Effector CD8-positive, alpha-beta T cell (primary cell): Measurements from ENCODE around the gene PRRX1.

ENCODE experiments used
- DNase-seq: peaks from one replicate; lab custom pipeline; 2025; lab: John Stamatoyannopoulos, UW

The PRRX1 gene

GRCh38 chr1:170723518-170723917, 59.6 kb downstream of the PRRX1 start:
- no peak for DNase-seq

DNA sequence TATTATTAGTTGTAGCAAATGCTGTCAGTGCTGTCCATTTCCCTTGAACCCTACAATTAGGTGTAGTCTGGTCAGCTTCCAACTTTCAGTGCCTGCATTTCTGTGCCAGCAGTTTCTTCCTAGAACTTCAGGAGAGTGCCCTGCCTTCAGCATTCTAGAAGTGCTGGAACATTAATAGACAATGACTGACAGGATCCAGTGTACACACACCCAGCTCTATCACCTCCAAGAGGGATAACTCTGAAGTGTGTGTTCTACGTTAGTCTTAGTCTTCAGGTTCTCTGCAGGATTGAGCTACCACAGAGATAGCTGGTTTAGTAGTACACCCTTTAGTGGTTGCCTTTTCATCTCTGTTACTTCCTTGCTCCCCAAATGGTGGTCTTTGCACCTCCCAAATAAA, 61.4 kb downstream of the PRRX1 start:
- DNase-seq: no peak

DNA sequence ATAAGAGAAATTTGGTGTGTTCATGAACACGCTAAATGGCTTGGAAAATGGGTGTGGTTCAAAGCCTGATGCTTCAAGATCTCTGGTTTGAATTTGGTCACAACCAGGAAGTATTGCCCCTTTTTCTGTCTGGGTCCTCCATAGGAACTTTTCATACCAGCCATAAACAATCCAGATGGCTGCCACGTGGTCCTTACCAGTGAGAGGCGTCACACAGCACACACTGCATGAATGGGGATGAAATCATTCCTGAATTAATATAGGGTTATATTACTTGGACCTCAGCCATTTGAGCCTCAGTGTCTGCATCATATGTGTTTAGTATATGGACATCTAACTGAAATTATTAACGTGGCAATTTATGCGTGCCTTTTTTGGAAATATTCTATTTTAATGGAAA, 64.0 kb downstream of the PRRX1 start:
- no peak for DNase-seq

- no peak for DNase-seq
Observed at GRCh38 chr1:170729225-170730002, 65.5 kb downstream of the PRRX1 start.

- DNase-seq: no peak
Observed at GRCh38 chr1:170730014-170730413, 66.1 kb downstream of the PRRX1 start.

GRCh38 chr1:170730438-170730837, 66.5 kb downstream of the PRRX1 start:
- DNase-seq: no peak

DNA sequence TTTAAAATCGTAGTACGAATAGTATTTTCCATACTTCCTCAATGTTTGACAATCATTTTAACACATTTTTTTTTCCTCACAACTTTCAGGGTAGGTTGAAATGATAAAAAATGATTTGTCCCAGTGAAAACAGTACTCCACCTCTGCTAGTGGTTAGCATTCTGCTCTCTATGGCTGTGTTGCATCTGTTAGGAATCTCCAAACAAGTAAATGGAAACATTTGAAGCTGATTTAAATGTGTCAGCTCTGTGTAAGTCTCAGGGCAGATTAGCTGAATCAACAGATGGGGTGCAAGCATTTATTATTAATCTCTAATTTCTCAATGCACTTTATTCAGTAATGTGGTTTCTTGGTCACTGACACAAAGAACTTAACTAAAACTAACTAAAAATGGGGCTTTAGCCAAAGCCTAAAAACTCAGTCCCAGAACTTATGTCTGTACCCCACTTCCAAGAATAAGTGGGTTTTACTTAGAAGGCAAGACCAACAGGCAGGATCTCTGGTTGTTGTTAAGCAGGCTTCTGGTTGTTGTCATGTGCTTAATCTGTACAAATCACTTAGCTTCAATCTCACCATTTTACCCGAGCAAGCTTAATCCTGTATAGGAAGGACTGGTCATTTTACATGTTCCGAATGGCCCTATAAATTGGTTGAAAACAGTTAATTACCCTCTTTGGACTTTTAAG, 67.8 kb downstream of the PRRX1 start:
- DNase-seq: no peak

GRCh38 chr1:170732252-170732588, 68.3 kb downstream of the PRRX1 start:
- no peak for DNase-seq

- DNase-seq: no peak
Observed at GRCh38 chr1:170734412-170735175, 70.7 kb downstream of the PRRX1 start.

DNA sequence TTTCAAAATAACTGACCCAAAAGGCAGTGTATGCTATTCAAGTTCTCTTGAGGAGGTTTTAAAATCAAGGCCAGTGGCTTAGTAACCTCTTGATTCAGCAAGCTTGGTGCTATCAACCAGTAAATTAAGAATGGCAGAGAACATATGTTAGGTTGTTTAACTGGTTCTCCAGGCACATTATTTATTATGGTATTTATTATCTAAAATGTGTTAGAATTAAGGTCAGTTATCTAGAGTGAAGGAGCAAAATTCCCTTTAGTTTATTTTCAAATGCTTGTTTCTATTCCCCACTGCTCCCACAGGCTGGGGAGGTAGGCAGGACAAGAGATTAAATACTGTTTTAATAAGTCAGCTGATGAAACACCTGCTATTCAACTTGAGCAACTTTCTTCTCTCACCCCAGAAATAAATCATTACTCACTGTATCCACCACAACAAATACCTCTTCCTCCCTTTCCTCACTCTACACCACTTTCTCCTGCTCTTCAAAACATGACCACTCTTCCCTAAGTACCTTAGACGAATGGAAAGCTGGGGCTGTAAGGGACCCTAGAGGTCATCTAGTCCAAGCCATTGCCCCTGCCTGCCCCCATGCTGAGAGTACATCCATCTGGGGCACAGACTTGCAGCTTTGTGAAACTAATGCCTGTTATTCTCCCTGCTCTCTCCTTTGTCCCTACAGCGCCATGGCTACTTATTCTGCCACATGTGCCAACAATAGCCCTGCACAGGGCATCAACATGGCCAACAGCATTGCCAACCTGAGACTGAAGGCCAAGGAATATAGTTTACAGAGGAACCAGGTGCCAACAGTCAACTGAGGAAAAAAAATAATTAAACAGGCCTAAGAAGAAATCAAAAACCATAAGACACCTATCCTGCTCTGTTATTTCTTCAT, 71.7 kb downstream of the PRRX1 start:
- DNase-seq: no peak

- no peak for DNase-seq
Observed at GRCh38 chr1:170739803-170740202, 75.9 kb downstream of the PRRX1 start.

DNA sequence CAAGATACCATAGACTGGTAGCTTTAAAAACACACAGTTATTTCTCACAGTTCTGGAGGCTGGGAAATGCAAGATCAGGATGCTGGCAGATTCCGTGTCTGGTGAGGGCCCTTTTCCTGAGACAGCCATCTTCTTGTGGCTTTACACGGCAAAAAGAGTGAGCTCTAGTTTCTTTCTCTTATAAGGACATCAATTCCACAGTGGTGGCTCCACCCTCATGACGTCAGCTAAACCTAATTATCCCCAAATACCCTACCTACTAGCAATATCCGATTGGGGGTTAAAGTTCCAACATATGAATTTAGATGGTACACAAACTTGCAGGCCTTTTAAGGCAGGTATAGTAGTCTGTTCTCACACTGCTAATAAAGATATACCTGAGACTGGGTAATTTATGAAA, 77.7 kb downstream of the PRRX1 start:
- DNase-seq: no peak

- DNase-seq: no peak
Observed at GRCh38 chr1:170742600-170742999, 78.7 kb downstream of the PRRX1 start.

GRCh38 chr1:170743083-170743482, 79.2 kb downstream of the PRRX1 start:
- DNase-seq: no peak

- no peak for DNase-seq
Observed at GRCh38 chr1:170749549-170749948, 85.6 kb downstream of the PRRX1 start.

- DNase-seq: no peak
Observed at GRCh38 chr1:170749959-170750358, 86.0 kb downstream of the PRRX1 start.

DNA sequence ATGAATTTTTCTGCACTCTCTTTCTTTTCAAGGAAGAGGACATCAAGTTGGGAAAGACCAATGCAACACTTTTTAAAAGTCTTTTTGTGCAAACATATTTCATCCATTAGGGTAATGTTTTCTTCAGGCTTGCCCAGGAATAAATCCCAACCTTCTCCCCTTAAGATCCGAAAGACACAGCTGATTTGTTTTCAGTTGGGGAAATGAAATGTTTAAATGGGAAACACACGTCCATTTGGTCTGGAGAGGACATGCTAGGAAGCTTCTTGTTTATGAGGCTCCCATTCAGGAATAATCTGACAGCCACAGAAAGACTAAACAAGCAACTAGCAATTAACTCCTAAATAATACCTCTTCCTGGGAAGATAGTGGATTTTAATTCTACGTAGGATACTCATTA, 91.9 kb downstream of the PRRX1 start:
- no peak for DNase-seq

- DNase-seq: no peak
Observed at GRCh38 chr1:170758992-170759391, 95.1 kb downstream of the PRRX1 start.

- no peak for DNase-seq
Observed at GRCh38 chr1:170765279-170765678, 101.3 kb downstream of the PRRX1 start.

DNA sequence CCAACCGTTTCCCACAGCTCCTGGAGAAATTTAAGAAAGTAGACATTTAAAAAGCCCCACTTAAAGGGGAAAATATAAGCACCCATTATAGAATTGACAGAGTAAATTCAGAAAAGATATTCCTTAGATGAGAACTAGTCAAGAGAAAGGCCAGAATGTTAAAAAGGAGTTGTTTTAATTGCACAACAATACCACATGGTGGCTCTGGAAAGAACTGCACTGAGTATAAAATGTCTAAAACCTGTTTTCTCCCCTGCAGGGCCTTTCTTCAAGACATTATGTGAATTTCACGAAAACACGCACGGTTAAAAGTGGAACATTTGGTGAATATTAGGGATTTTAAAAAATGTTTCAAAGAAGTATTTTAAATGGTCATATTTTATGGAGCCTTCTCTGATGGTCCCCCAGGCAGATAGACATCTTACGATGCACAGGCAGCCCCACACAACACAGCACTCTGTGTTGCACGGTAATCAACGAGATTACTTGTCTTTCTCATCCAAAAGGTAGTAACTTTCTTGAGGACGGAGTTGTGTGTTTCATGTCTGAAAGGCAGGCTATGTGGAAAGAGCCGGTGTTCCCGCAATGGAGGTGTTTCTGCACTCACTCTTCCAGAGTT, 101.9 kb downstream of the PRRX1 start:
- no peak for DNase-seq

DNA sequence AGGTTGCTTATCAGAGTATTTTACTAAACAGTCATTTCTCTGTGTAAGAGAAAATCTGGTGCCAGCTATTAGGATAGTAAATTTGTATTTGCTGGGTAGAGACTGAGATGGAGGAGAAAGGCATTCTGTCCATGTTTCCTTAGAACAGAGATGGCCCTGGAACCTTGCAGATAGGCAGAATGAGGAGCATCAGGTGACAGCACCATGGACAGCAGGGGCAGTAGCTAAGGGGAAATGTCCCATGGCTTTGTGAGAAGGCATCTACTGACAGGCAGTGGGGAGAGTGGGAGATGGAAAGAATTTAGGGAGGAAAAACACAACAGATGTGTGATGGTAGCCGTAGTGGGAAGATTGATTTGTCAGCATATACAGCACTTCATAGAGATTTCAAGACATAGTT, 105.0 kb downstream of the PRRX1 start:
- no peak for DNase-seq
